Muscle layer of duodenum (tissue), 2 donors: Measurements from ENCODE around the gene TLE1.
"Not testable (repeated sequence)": the region's sequence is repeated elsewhere in the genome, so short reads cannot be mapped to it uniquely, and the experiment has no call there.

Experiments used
- H3K27ac ChIP-seq: one replicate; pipeline ENCODE4 v1.7.0; 2013; ENCODE audit warnings: mild to moderate bottlenecking, low read length
- H3K27me3 ChIP-seq: one replicate; pipeline ENCODE4 v1.7.0; 2013; ENCODE audit warnings: low read depth, mild to moderate bottlenecking, control low read depth, low read length
- H3K36me3 ChIP-seq, 2 donors: one replicate each; pipeline ENCODE4 v1.7.0; 2013; ENCODE audit warnings: low read length in 2 of 2, control low read depth in 1 of 2, mild to moderate bottlenecking in 1 of 2; ENCODE audit not compliant: insufficient read depth in 2 of 2, control insufficient read depth in 1 of 2
- H3K4me1 ChIP-seq, 2 donors: one replicate each; pipeline ENCODE4 v1.7.0; 2013; ENCODE audit warnings: low read length in 2 of 2, mild to moderate bottlenecking in 2 of 2, control low read depth in 1 of 2, moderate library complexity in 1 of 2; ENCODE audit not compliant: insufficient read depth in 2 of 2, control insufficient read depth in 1 of 2
- H3K4me3 ChIP-seq, 2 donors: one replicate each; pipeline ENCODE4 v1.7.0; 2013; ENCODE audit warnings: low read length in 2 of 2, low read depth in 1 of 2, mild to moderate bottlenecking in 1 of 2
- H3K9me3 ChIP-seq, 2 donors: one replicate each; pipeline ENCODE4 v1.7.0; 2013; ENCODE audit warnings: low read length in 2 of 2, control low read depth in 1 of 2, mild to moderate bottlenecking in 1 of 2; ENCODE audit not compliant: control insufficient read depth in 1 of 2
- donor health status: healthy.

TLE1 gene

GRCh38 chr9:81595887-81596543, 93.3 kb downstream of the TLE1 start:
- H3K4me1 ChIP-seq = peaks cover 5 to 7% of the 10 kb centered on the region in 2 donors
- H3K27ac ChIP-seq = no peak overlapping the region
- peaks cover 0 to 8% of the 10 kb centered on the region in 2 donors for H3K36me3 ChIP-seq
- H3K4me3 ChIP-seq = no peak overlapping the region
- H3K27me3 ChIP-seq = no peaks in the 10 kb centered on the region
- H3K9me3 ChIP-seq = no peaks in the 10 kb centered on the region

DNA sequence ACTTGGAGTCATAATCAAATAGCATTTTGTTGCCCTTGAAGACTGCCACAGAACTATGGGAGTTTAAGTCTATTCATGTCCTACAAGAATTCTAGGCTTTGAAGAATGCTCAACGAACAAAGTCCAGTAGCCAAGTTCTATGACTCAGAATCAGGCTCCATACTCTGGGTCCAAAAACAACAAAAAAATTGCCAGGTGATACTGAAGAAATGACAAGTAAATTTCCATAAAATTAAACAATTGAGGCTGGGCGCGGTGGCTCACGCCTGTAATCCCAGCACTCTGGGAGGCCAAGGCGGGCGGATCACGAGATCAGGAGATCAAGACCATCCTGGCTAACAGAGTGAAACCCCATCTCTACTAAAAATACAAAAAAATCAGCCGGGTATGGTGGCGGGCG, 94.1 kb downstream of the TLE1 start:
- H3K27ac ChIP-seq, H3K9me3 ChIP-seq, H3K4me1 ChIP-seq, H3K4me3 ChIP-seq, H3K27me3 ChIP-seq: not testable (repeated sequence)
- peaks cover 4 to 13% of the 10 kb centered on the region in 2 donors for H3K36me3 ChIP-seq

DNA sequence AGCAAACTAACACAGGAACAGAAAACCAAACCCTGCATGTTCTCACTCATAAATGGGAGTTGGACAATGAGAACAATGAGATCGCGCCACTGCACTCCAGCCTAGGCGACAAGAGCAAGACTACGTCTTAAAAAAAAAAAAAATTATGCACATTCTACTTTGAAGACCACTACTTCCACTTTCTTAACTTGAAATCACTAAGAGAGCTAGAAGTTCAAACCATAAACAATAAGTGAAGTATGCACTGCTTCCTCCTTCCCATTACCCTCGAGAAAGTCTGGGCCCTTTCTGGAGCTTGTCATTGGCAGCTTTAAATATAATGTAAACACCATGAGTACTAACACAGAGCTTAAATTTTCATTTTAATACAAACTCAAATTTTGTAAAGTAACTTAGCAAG, 94.9 kb downstream of the TLE1 start:
- H3K4me3 ChIP-seq = no peak overlapping the region
- peaks cover 0 to 7% of the 10 kb centered on the region in 2 donors for H3K4me1 ChIP-seq
- no peaks in the 10 kb centered on the region for H3K9me3 ChIP-seq
- no peak overlapping the region for H3K27ac ChIP-seq
- H3K27me3 ChIP-seq = no peaks in the 10 kb centered on the region
- H3K36me3 ChIP-seq = peaks cover 10 to 20% of the 10 kb centered on the region in 2 donors

DNA sequence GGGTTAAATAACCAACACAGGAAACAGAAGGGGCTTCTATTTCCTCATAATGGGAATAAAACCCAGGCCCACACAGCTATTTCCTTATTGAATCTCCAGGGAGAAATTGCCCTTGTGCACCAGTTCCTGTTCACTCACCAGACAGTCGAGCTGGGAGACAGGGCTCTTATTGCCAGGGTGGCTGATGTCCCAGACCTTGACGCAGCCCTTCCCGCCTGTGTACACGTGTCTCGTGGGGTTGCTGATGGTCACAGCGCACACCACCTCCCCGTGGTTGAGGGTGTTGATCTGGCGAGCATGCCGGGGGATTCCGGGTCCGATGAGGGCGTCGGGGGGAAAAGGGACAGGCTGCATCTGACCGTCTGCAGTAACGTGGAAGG, 96.5 kb downstream of the TLE1 start:
- Histone ChIP-seq H3K9me3 (no peaks in the 10 kb centered on the region), H3K27ac (no peak overlapping the region), H3K27me3 (no peaks in the 10 kb centered on the region), H3K36me3 (peaks cover 16 to 20% of the 10 kb centered on the region in 2 donors), H3K4me1 (peaks cover 4 to 14% of the 10 kb centered on the region in 2 donors), H3K4me3 (no peak overlapping the region)

DNA sequence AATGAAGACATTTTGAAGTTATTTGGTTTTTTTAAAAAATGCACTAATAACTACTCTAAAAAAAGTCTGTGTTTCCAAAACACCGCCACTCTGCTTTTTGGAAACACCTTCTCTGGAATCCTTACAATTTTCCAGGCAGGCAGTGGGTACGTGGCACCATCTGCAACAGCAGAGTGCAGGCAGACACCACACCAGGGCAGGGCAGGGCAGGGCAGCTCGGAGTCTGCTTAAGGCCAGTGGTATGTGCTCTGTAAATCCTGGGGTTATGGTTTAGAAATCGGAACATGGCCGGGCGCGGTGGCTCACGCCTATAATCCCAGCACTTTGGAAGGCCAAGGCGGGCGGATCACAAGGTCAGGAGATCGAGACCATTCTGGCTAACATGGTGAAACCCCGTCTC, 97.6 kb downstream of the TLE1 start:
- Histone ChIP-seq H3K36me3 (peaks cover 16 to 20% of the 10 kb centered on the region in 2 donors), H3K4me3 (no peak overlapping the region), H3K27ac (no peak overlapping the region), H3K9me3 (no peaks in the 10 kb centered on the region), H3K4me1 (peaks cover 4 to 18% of the 10 kb centered on the region in 2 donors), H3K27me3 (no peaks in the 10 kb centered on the region)

DNA sequence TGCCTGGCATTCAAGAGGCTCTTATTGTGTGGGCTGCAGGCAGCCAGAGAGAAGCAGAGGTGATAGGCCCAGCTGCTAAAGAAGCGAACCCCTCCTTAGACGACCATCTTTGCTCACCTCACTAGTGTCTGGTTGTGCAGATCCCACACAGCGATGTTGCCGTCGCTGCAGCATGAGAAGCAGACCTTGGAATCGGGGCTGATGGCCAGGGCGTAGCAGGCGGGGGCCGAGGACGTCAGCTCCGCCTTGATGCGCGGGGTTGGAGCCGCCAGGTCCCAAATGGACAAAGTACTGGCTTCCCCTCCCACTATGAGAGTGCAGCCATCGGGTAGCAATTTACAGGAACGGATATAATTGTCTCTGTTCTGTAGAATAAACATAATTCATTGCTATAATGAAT, 98.7 kb downstream of the TLE1 start:
- H3K27me3 ChIP-seq = no peaks in the 10 kb centered on the region
- H3K4me3 ChIP-seq = no peak overlapping the region
- no peak overlapping the region for H3K27ac ChIP-seq
- peaks cover 4 to 18% of the 10 kb centered on the region in 2 donors for H3K4me1 ChIP-seq
- no peaks in the 10 kb centered on the region for H3K9me3 ChIP-seq
- peaks cover 16 to 17% of the 10 kb centered on the region in 2 donors for H3K36me3 ChIP-seq

GRCh38 chr9:81589819-81590218, 99.5 kb downstream of the TLE1 start:
- H3K27me3 ChIP-seq = no peaks in the 10 kb centered on the region
- no peaks in the 10 kb centered on the region for H3K9me3 ChIP-seq
- H3K36me3 ChIP-seq = peaks cover 19 to 25% of the 10 kb centered on the region in 2 donors
- no peak overlapping the region for H3K27ac ChIP-seq
- H3K4me1 ChIP-seq = peaks cover 4 to 18% of the 10 kb centered on the region in 2 donors
- H3K4me3 ChIP-seq = no peak overlapping the region

DNA sequence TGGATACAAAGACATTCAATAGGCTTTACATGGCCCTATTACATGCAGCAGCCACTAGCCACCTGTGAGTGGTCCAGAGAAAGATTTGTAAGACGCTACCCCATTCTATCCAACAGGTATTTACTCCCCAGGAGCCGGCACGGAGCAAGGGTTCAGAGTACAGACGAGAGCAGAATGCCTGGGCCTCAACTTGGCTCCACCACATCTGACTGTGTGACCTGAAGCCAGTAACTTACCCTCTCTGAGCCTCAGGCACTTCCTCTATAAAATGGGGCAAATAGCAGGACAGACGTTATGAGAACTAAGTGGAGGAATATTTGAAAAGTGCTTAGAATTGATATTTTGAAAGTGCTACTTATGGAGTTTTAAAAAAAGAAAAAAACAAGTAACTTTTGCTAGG, 100.0 kb downstream of the TLE1 start:
- Histone ChIP-seq H3K4me3 (no peak overlapping the region), H3K27me3 (no peaks in the 10 kb centered on the region), H3K9me3 (no peaks in the 10 kb centered on the region), H3K4me1 (peaks cover 4 to 18% of the 10 kb centered on the region in 2 donors), H3K27ac (no peak overlapping the region), H3K36me3 (peaks cover 23 to 29% of the 10 kb centered on the region in 2 donors)

GRCh38 chr9:81588148-81588871, 101.0 kb downstream of the TLE1 start:
- Histone ChIP-seq H3K36me3 (peaks cover 31 to 40% of the 10 kb centered on the region in 2 donors), H3K4me3 (no peak overlapping the region), H3K9me3 (no peaks in the 10 kb centered on the region), H3K27me3 (no peaks in the 10 kb centered on the region), H3K4me1 (peaks cover 4 to 18% of the 10 kb centered on the region in 2 donors), H3K27ac (peak overlapping the region; percentile 74)

- Histone ChIP-seq H3K9me3 (no peaks in the 10 kb centered on the region), H3K27me3 (no peaks in the 10 kb centered on the region), H3K4me1 (peaks cover 4 to 18% of the 10 kb centered on the region in 2 donors), H3K4me3 (no peak overlapping the region), H3K27ac (no peak overlapping the region), H3K36me3 (peaks cover 31 to 42% of the 10 kb centered on the region in 2 donors)
Observed at GRCh38 chr9:81586786-81587185, 102.6 kb downstream of the TLE1 start.

DNA sequence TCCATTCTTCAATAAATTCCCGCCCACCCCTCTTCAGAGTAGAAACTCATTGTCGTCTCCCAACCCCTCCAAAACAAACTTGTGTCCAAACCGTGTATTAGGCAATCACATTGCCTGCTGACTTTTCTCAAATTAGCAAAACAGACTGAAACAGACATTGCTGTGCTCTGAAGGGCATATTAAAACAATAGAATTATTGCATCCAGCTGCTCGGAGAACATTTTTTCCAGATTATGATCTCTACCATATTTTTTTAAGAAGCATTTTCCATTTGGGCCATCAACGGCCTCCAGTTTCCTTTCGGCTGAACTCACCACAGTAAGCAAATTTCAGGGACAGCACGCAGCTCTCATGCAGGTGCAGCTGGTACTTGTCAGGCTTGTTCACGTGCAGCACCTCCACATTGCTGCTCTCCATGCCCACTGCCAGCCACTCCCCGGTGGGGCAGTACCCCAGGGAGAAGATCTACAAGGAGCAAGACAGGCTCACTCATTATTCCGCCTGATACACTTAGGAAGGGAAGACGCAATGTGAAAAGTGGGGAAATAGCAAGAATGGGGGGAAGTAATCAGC, 104.1 kb downstream of the TLE1 start:
- Histone ChIP-seq H3K9me3 (no peaks in the 10 kb centered on the region), H3K4me1 (peaks cover 4 to 13% of the 10 kb centered on the region in 2 donors), H3K27ac (no peak overlapping the region), H3K36me3 (peaks cover 27 to 40% of the 10 kb centered on the region in 2 donors), H3K4me3 (no peak overlapping the region), H3K27me3 (no peaks in the 10 kb centered on the region)
